ENCODE data around the gene COX14. TPM values are rescaled to one million over a fixed set of nuclear protein-coding genes. Genes with fewer than 3 reads are reported as not detected.

Gene COX14
- polyA plus RNA-seq, 3 donors, result 63.8 to 257 (median 231) TPM

DNA sequence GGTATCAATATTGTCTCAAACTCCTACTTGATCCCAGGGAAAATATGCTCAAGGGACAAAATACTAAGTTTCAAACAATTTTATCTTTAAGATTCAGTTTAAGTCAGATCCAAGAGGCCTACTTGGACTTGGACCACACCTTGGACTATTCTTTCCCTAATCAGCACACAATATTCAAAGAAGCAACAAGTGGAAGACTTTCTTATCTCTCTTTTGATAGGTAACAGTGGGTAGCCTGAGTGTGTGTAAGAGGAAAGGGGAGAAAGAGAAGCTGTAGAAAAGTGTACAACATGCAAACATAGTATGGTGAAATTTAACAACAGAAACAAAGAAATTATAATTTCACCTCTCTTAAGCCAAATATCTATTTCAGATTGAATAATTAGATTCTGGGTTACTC, 48.6 kb downstream of the COX14 start:
- Mint-ChIP-seq H3K9me3 (no peaks in the 10 kb centered on the region), H3K4me3 (no peak overlapping the region), H3K27ac (no peak overlapping the region), H3K4me1 (peaks cover 16% of the 10 kb centered on the region), H3K36me3 (peaks cover 0 to 5% of the 10 kb centered on the region in 2 donors), H3K27me3 (ENCODE audit: low read depth in 3 of 3) (no peaks in the 10 kb centered on the region)
- DNase-seq, result no peak
- Histone ChIP-seq H3K27ac (ENCODE audit: low read depth in 1 of 2, low read length in 2 of 2) (no peak overlapping the region), H3K4me2 (replicated peaks; ENCODE audit: extremely low read depth, low read length, poor library complexity, severe bottlenecking) (no peak overlapping the region), H2AFZ (ENCODE audit: insufficient read depth, low read depth, low read length, poor library complexity, severe bottlenecking) (no peak overlapping the region), H3K4me3 (replicated peaks in 1 of 3; ENCODE audit: low read depth in 2 of 3, low read length in 3 of 3) (no peak overlapping the region), H3K4me1 (ENCODE audit: control insufficient read depth in 1 of 2, insufficient read depth in 2 of 2, low read length in 2 of 2) (no peaks in the 10 kb centered on the region), H3K27me3 (ENCODE audit: control insufficient read depth in 2 of 2, insufficient read depth in 2 of 2, low read length in 2 of 2) (no peaks in the 10 kb centered on the region), H3K36me3 (replicated peaks in 1 of 2; ENCODE audit: control insufficient read depth in 1 of 2, insufficient read depth in 2 of 2, low read length in 2 of 2) (peaks cover 5 to 12% of the 10 kb centered on the region in 2 donors), H3K79me2 (ENCODE audit: insufficient read depth, low read length) (peaks cover 89% of the 10 kb centered on the region), H4K20me1 (ENCODE audit: insufficient read depth, low read length) (peaks cover 34% of the 10 kb centered on the region), H3K9ac (ENCODE audit: insufficient read depth, low read length, poor library complexity, severe bottlenecking) (no peak overlapping the region), H3K9me3 (replicated peaks in 1 of 2; ENCODE audit: control insufficient read depth in 1 of 2, insufficient read depth in 1 of 2, low read length in 2 of 2) (no peaks in the 10 kb centered on the region)
- intact Hi-C loops (cut with micrococcal nuclease), result no loop called here
- TF ChIP-seq, protein P1, sequence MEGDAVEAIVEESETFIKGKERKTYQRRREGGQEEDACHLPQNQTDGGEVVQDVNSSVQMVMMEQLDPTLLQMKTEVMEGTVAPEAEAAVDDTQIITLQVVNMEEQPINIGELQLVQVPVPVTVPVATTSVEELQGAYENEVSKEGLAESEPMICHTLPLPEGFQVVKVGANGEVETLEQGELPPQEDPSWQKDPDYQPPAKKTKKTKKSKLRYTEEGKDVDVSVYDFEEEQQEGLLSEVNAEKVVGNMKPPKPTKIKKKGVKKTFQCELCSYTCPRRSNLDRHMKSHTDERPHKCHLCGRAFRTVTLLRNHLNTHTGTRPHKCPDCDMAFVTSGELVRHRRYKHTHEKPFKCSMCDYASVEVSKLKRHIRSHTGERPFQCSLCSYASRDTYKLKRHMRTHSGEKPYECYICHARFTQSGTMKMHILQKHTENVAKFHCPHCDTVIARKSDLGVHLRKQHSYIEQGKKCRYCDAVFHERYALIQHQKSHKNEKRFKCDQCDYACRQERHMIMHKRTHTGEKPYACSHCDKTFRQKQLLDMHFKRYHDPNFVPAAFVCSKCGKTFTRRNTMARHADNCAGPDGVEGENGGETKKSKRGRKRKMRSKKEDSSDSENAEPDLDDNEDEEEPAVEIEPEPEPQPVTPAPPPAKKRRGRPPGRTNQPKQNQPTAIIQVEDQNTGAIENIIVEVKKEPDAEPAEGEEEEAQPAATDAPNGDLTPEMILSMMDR (IDR thresholded peaks at IDR 0.05), result no peak

DNA sequence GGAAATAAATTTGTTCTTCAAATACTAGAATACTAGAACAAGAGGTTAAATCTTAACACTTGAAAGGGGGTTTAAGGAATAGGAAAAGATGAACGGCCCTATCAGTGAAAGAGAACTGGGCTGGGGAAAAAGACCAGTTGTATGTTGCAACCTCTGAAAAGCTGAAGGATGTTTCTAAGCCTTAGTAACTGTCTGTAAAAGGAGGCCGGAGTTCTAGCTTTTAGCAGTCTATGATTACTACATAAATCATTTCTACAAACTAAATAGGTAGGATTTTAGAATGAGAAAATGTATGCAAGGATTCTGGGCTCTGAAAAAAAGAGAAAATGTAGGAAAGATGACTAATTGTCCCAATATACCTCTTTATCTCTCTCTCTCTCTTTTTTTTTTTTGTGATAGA, 50.2 kb downstream of the COX14 start:
- intact Hi-C loops (cut with micrococcal nuclease), result no loop called here
- H3K27ac Mint-ChIP-seq, result peak overlapping the region in 1 of 7 donors; percentile 10
- no CpG with 5 or more reads among the region's 2 CpGs for WGBS (ENCODE audit: insufficient coverage)

More for the DNA sequence above, 50.2 kb downstream of the COX14 start:
- no peak overlapping the region for H3K27ac ChIP-seq (ENCODE audit: low read depth in 1 of 2, low read length in 2 of 2)
- H2AFZ ChIP-seq (ENCODE audit: insufficient read depth, low read depth, low read length, poor library complexity, severe bottlenecking), result no peak overlapping the region
- no peak overlapping the region for H3K4me3 ChIP-seq (replicated peaks in 1 of 3; ENCODE audit: low read depth in 2 of 3, low read length in 3 of 3)
- Mint-ChIP-seq H3K4me1 (peaks cover 27% of the 10 kb centered on the region), H3K9me3 (no peaks in the 10 kb centered on the region), H3K4me3 (no peak overlapping the region), H3K36me3 (peaks cover 0 to 5% of the 10 kb centered on the region in 2 donors), H3K27me3 (ENCODE audit: low read depth in 3 of 3) (no peaks in the 10 kb centered on the region)
- H3K4me2 ChIP-seq (replicated peaks; ENCODE audit: extremely low read depth, low read length, poor library complexity, severe bottlenecking), result no peak overlapping the region
- peaks cover 5 to 7% of the 10 kb centered on the region in 2 donors for H3K36me3 ChIP-seq (replicated peaks in 1 of 2; ENCODE audit: control insufficient read depth in 1 of 2, insufficient read depth in 2 of 2, low read length in 2 of 2)
- no peaks in the 10 kb centered on the region for H3K9me3 ChIP-seq (replicated peaks in 1 of 2; ENCODE audit: control insufficient read depth in 1 of 2, insufficient read depth in 1 of 2, low read length in 2 of 2)
- peaks cover 7 to 12% of the 10 kb centered on the region in 2 donors for H3K4me1 ChIP-seq (ENCODE audit: control insufficient read depth in 1 of 2, insufficient read depth in 2 of 2, low read length in 2 of 2)
- TF ChIP-seq, protein P1 (IDR thresholded peaks at IDR 0.05), result no peak
- DNase-seq, result no peak
- peaks cover 96% of the 10 kb centered on the region for H3K79me2 ChIP-seq (ENCODE audit: insufficient read depth, low read length)
- H3K9ac ChIP-seq (ENCODE audit: insufficient read depth, low read length, poor library complexity, severe bottlenecking), result no peak overlapping the region
- no peaks in the 10 kb centered on the region for H3K27me3 ChIP-seq (ENCODE audit: control insufficient read depth in 2 of 2, insufficient read depth in 2 of 2, low read length in 2 of 2)
- H4K20me1 ChIP-seq (ENCODE audit: insufficient read depth, low read length), result peaks cover 26% of the 10 kb centered on the region
